H1 (cell line): Measurements from ENCODE around the gene TFAP2C. TPM values are rescaled to one million over a fixed set of nuclear protein-coding genes. Genes with fewer than 3 reads are reported as not detected.

Experiments used
- CTCF ChIA-PET: fragments of 300-600 bp; sonication (Branson Sonifier 250); formaldehyde crosslinking; loops from one replicate; lab custom pipeline; 2021; ENCODE audit not compliant: partially characterized antibody; lab: Charles Lee
- POLR2A ChIA-PET: fragments of 300-600 bp; sonication (Branson Sonifier 250); formaldehyde crosslinking; loops from one replicate; lab custom pipeline; 2021; ENCODE audit warnings: inconsistent platforms; ENCODE audit not compliant: partially characterized antibody; lab: Charles Lee
- DNase-seq, 2 experiments: peaks; one replicate each; pipeline versions ENCODE4 v3.0.0 to v3.0.0-alpha.2; 2010 to 2022; ENCODE audit warnings: low spot score in 2 of 2, low read depth in 1 of 2, mixed read lengths in 1 of 2
- FAIRE-seq: peaks from 2 replicates; lab custom pipeline; 2011; peaks lifted over from hg19 to GRCh38; lab: Jason Lieb, UNC
- H2AFZ ChIP-seq: 2 replicates; pipeline ENCODE4 v1.8.1; 2012; ENCODE audit warnings: low read length, inconsistent platforms
- H2AK5ac ChIP-seq: 2 replicates; pipeline ENCODE4 v1.6.1; 2013; ENCODE audit warnings: low read depth, low read length
- H2BK120ac ChIP-seq: replicated peaks from 2 replicates; pipeline ENCODE3; 2013; ENCODE audit warnings: low read depth, low read length, inconsistent platforms
- H2BK12ac ChIP-seq: 2 replicates; pipeline ENCODE4 v1.6.1; 2013; ENCODE audit warnings: low read depth, low read length
- H2BK15ac ChIP-seq: 2 replicates; pipeline ENCODE4 v1.6.1; 2013; ENCODE audit warnings: low read length
- H2BK20ac ChIP-seq: 2 replicates; pipeline ENCODE4 v1.6.1; 2013; ENCODE audit warnings: low read length
- H2BK5ac ChIP-seq: 2 replicates; pipeline ENCODE4 v1.6.1; 2013; ENCODE audit warnings: low read depth, low read length
- H3K14ac ChIP-seq: 2 replicates; pipeline ENCODE4 v1.6.1; 2013; ENCODE audit warnings: inconsistent platforms; ENCODE audit not compliant: insufficient read length
- H3K18ac ChIP-seq: 2 replicates; pipeline ENCODE4 v1.6.1; 2013; ENCODE audit warnings: low read length; ENCODE audit errors: extremely low read depth
- H3K23ac ChIP-seq: 2 replicates; pipeline ENCODE4 v1.6.1; 2013; ENCODE audit warnings: inconsistent platforms; ENCODE audit not compliant: insufficient read length
- H3K23me2 ChIP-seq: 2 replicates; pipeline ENCODE4 v1.6.1; 2013; ENCODE audit warnings: low read depth, low read length
- H3K27ac ChIP-seq: 2 replicates; pipeline ENCODE4 v1.6.1; 2011; ENCODE audit warnings: low read depth, low read length, inconsistent platforms
- H3K27me3 ChIP-seq, 4 experiments: replicated peaks in 1 of 4; 1 replicate in 1 of 4; 2 replicates in 3 of 4; pipeline versions ENCODE4 v1.6.1 to v1.8.1; 2011 to 2013; ENCODE audit warnings: low read length in 3 of 4, mild to moderate bottlenecking in 3 of 4, inconsistent platforms in 2 of 4, mixed read lengths in 2 of 4, moderate library complexity in 1 of 4; ENCODE audit not compliant: control insufficient read depth in 3 of 4, insufficient read depth in 3 of 4; ENCODE audit errors: extremely low read depth in 1 of 4
- H3K36me3 ChIP-seq, 4 experiments: 2 replicates each; pipeline versions ENCODE4 v1.6.1 to v1.8.1; 2011 to 2013; ENCODE audit warnings: mild to moderate bottlenecking in 4 of 4, low read length in 3 of 4, moderate library complexity in 2 of 4, control low read depth in 1 of 4, inconsistent platforms in 1 of 4; ENCODE audit not compliant: insufficient read depth in 4 of 4, control insufficient read depth in 2 of 4
- H3K4ac ChIP-seq: replicated peaks from 2 replicates; pipeline ENCODE3; 2013; ENCODE audit warnings: low read length, low read depth, mixed read lengths, inconsistent platforms; ENCODE audit not compliant: insufficient read length
- H3K4me1 ChIP-seq, 4 experiments: replicated peaks in 1 of 4; 1 replicate in 1 of 4; 2 replicates in 3 of 4; pipeline versions ENCODE4 v1.6.1 to v1.8.1; 2011 to 2013; ENCODE audit warnings: low read length in 3 of 4, inconsistent platforms in 2 of 4, mixed read lengths in 1 of 4; ENCODE audit not compliant: insufficient read depth in 4 of 4, control insufficient read depth in 3 of 4
- H3K4me2 ChIP-seq, 2 experiments: 2 replicates each; pipeline versions ENCODE4 v1.6.1 to v1.8.1; 2011 to 2013; ENCODE audit warnings: low read depth in 2 of 2, low read length in 2 of 2, control low read depth in 1 of 2, inconsistent platforms in 1 of 2, mild to moderate bottlenecking in 1 of 2; ENCODE audit not compliant: insufficient read depth in 1 of 2
- H3K4me3 ChIP-seq, 4 experiments: fragments of 200-600, 300-600 bp in 1 of 4; sonication (generic), shearing (Covaris generic), sonication (Bioruptor Twin) in 1 of 4; 2 replicates each; pipeline versions ENCODE4 v1.5.1 to v1.8.1; 2011 to 2016; ENCODE audit warnings: low read length in 4 of 4, low read depth in 3 of 4, control low read depth in 2 of 4, inconsistent platforms in 2 of 4, mild to moderate bottlenecking in 2 of 4, mixed read lengths in 1 of 4, moderate library complexity in 1 of 4; ENCODE audit not compliant: insufficient read depth in 2 of 4; ENCODE audit errors: extremely low read depth in 1 of 4
- H3K56ac ChIP-seq: replicated peaks from 2 replicates; pipeline ENCODE3; 2013; ENCODE audit warnings: low read depth, mild to moderate bottlenecking, mixed read lengths, low read length, inconsistent platforms; ENCODE audit not compliant: insufficient read length
- H3K79me1 ChIP-seq: 2 replicates; pipeline ENCODE4 v1.6.1; 2013; ENCODE audit warnings: low read depth, low read length, control low read depth
- H3K79me2 ChIP-seq, 2 experiments: 2 replicates each; pipeline versions ENCODE4 v1.6.1 to v1.8.1; 2012 to 2013; ENCODE audit warnings: low read length in 2 of 2, mild to moderate bottlenecking in 2 of 2, inconsistent platforms in 1 of 2; ENCODE audit not compliant: insufficient read depth in 2 of 2, control insufficient read depth in 1 of 2
- H3K9ac ChIP-seq, 4 experiments: replicated peaks in 1 of 4; 1 replicate in 1 of 4; 2 replicates in 3 of 4; pipeline versions ENCODE4 v1.6.1 to v1.8.1; 2011 to 2013; ENCODE audit warnings: low read depth in 3 of 4, low read length in 3 of 4, control low read depth in 2 of 4, mild to moderate bottlenecking in 2 of 4, moderate library complexity in 2 of 4, inconsistent platforms in 1 of 4; ENCODE audit errors: extremely low read depth in 1 of 4
- H3K9me3 ChIP-seq, 2 experiments: 2 replicates each; pipeline versions ENCODE4 v1.6.1 to v1.8.1; 2012 to 2013; ENCODE audit warnings: mild to moderate bottlenecking in 2 of 2, moderate library complexity in 2 of 2, control low read depth in 1 of 2, inconsistent platforms in 1 of 2, low read depth in 1 of 2, low read length in 1 of 2, mixed read lengths in 1 of 2; ENCODE audit not compliant: insufficient read depth in 2 of 2
- H4K20me1 ChIP-seq, 2 experiments: replicated peaks in 1 of 2; 2 replicates each; pipeline versions ENCODE3 to v1.8.1; 2011 to 2013; ENCODE audit warnings: inconsistent platforms in 2 of 2, low read length in 2 of 2, mild to moderate bottlenecking in 1 of 2; ENCODE audit not compliant: insufficient read depth in 2 of 2, control insufficient read depth in 1 of 2
- H4K5ac ChIP-seq: 2 replicates; pipeline ENCODE4 v1.6.1; 2013; ENCODE audit warnings: low read length, low read depth, mixed read lengths, inconsistent platforms; ENCODE audit not compliant: insufficient read length
- H4K8ac ChIP-seq: 2 replicates; pipeline ENCODE4 v1.8.0; 2013; ENCODE audit warnings: mild to moderate bottlenecking, moderate library complexity, low read length, inconsistent platforms; ENCODE audit not compliant: insufficient read depth; ENCODE audit errors: extremely low read depth
- H4K91ac ChIP-seq: replicated peaks from 2 replicates; pipeline ENCODE3; 2013; ENCODE audit warnings: low read length, mixed read lengths, inconsistent platforms; ENCODE audit not compliant: insufficient read length
- EZH2 ChIP-seq: fragments of 200-600 bp; sonication (generic); IDR thresholded peaks from 2 replicates; pipeline ENCODE4 v1.7.1; 2012; ENCODE audit warnings: low read depth, mild to moderate bottlenecking, moderate library complexity, low read length, inconsistent platforms; ENCODE audit not compliant: severe bottlenecking
- GABPA ChIP-seq: IDR thresholded peaks from 2 replicates; pipeline ENCODE4 v1.6.1; 2011; ENCODE audit warnings: mild to moderate bottlenecking, low read length, moderate library complexity, borderline replicate concordance; ENCODE audit not compliant: insufficient read depth
- JUN ChIP-seq: IDR thresholded peaks from 2 replicates; pipeline ENCODE4 v1.6.1; 2011; ENCODE audit warnings: low read depth, mild to moderate bottlenecking, improper control_type of control experiment, low read length
- KDM4A ChIP-seq: IDR thresholded peaks from one replicate; pipeline ENCODE4 v1.7.1; 2012; ENCODE audit warnings: low read depth, mild to moderate bottlenecking, moderate library complexity, low read length, inconsistent platforms; ENCODE audit not compliant: severe bottlenecking
- POLR2AphosphoS5 ChIP-seq: IDR thresholded peaks from 2 replicates; pipeline ENCODE4 v1.6.1; 2011; ENCODE audit warnings: low read depth, low read length
- SAP30 ChIP-seq: fragments of 300-600 bp; sonication (generic); IDR thresholded peaks from 2 replicates; pipeline ENCODE4 v1.7.1; 2012; ENCODE audit warnings: low read length, moderate library complexity, mild to moderate bottlenecking, inconsistent platforms; ENCODE audit not compliant: insufficient read depth, insufficient replicate concordance
- SIRT6 ChIP-seq: IDR thresholded peaks from one replicate; pipeline ENCODE4 v1.7.1; 2012; ENCODE audit warnings: low read length, inconsistent platforms
- TAF7 ChIP-seq: optimal IDR thresholded peaks from 2 replicates; pipeline ENCODE3; 2011; ENCODE audit warnings: low read depth, mild to moderate bottlenecking, inconsistent platforms, low read length, moderate library complexity, borderline replicate concordance
- WGBS, 2 experiments: shearing (Covaris generic) in 1 of 2; methylation state at CpG; one replicate each; pipeline versions ENCODE4 v1.1.6 to v1.1.7; 2013 to 2015; ENCODE audit warnings: low lambda C conversion rate in 2 of 2, mixed read lengths in 2 of 2, inconsistent platforms in 1 of 2, low coverage in 1 of 2, missing lambda C conversion rate in 1 of 2; ENCODE audit not compliant: insufficient replicate concordance in 2 of 2, insufficient coverage in 1 of 2, insufficient read length in 1 of 2; ENCODE audit errors: extremely low coverage in 1 of 2, missing lambda C conversion rate in 1 of 2; 5-methylcytosine and 5-hydroxymethylcytosine counted together
- polyA plus RNA-seq, 7 experiments: library from polyadenylated mRNA; depleted of rRNA in 3 of 7; stranded (reverse) in 5 of 7; unstranded in 2 of 7; fragments of >200 nt in 5 of 7; fragments of 200-250 nt in 2 of 7; gene quantifications; 1 replicate in 5 of 7; 2 replicates in 1 of 7; 4 replicates in 1 of 7; pipeline versions ENCODE4 v1.2.1 to v1.2.3, GENCODE V29; 2011 to 2013; ENCODE audit warnings: missing spikeins in 2 of 7, mixed read lengths in 2 of 7
- total RNA-seq: library from RNA; stranded (reverse); fragmentation: NEBNext Ultra II Directional; extraction: Animal tissue kit (Norgen Biotek cat#: 25700); gene quantifications from 2 replicates; pipeline ENCODE4 v1.2.1, GENCODE V29; 2021
- TF ChIP-seq, protein P1 (sequence below): IDR thresholded peaks from 2 replicates; pipeline ENCODE4 v1.6.1; 2012; ENCODE audit warnings: inconsistent platforms

TFAP2C gene
- total and polyA plus RNA-seq, 2 of the 8 experiments (the other 6 are each of a cell fraction or from before 2014, with no cell fraction given): 1.7 to 5.8 TPM

DNA sequence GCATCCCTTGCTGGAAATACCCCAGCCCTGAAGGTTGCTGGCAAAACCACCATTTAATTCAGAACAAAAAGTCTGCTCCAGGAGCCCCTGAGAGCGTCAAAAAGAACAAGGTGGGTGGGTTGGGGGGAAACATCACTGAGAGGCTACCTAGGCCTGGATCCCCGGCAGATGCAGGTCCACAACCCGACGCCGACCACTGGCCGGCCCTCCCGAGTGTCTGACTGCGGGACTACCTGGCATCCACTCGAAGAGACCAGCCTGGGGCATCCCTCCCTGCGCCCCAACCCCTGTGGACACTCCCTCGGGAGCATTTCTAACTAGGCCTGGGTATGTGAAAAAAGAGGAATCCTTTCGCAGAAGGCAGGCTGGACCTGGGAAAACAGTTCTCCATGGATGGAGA lies 48.9 kb upstream of the TFAP2C start:
- Histone ChIP-seq H2BK120ac (no peak overlapping the region), H2AK5ac (no peak overlapping the region), H3K27me3 (no peaks in the 10 kb centered on the region), H3K9ac (no peak overlapping the region), H3K23ac (no peak overlapping the region), H2BK15ac (no peak overlapping the region), H3K9me3 (no peaks in the 10 kb centered on the region), H3K79me2 (no peaks in the 10 kb centered on the region), H4K91ac (no peak overlapping the region), H3K27ac (no peak overlapping the region), H3K36me3 (no peaks in the 10 kb centered on the region), H3K23me2 (no peaks in the 10 kb centered on the region), H2BK12ac (no peak overlapping the region), H2BK20ac (no peak overlapping the region), H3K4ac (no peak overlapping the region), H4K5ac (no peak overlapping the region), H3K14ac (no peak overlapping the region), H3K18ac (no peak overlapping the region), H3K4me1 (no peaks in the 10 kb centered on the region; a peak in 2 of 7 replicates), H4K8ac (no peak overlapping the region), H3K4me3 (no peak overlapping the region), H3K4me2 (no peak overlapping the region), H3K79me1 (no peaks in the 10 kb centered on the region), H2AFZ (no peak overlapping the region), H4K20me1 (no peaks in the 10 kb centered on the region), H3K56ac (no peak overlapping the region), H2BK5ac (no peak overlapping the region)
- FAIRE-seq: no peak
- no peak for DNase-seq
- 95% methylated on average over 6 of the region's 12 CpGs; no CpG with 5 or more reads in 1 of the 2 experiments for WGBS, 2 experiments
- TF ChIP-seq POLR2AphosphoS5 (no peak), GABPA (no peak), KDM4A (no peak), TAF7 (no peak), SIRT6 (no peak), EZH2 (no peak), SAP30 (no peak), JUN (no peak)
- TF ChIP-seq, protein P1, sequence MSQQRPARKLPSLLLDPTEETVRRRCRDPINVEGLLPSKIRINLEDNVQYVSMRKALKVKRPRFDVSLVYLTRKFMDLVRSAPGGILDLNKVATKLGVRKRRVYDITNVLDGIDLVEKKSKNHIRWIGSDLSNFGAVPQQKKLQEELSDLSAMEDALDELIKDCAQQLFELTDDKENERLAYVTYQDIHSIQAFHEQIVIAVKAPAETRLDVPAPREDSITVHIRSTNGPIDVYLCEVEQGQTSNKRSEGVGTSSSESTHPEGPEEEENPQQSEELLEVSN: no peak
- CTCF ChIA-PET: interaction anchor here (1.1 to 7.8 kb wide), 4 partner anchors 8 to 50 kb away, joined by 3 to 95 read pairs (median 4); no protein-coding TSS in a partner anchor
- POLR2A ChIA-PET: no interaction called here
